OCI-LY3 (cell line): ENCODE results near the gene ZNF141.

Source experiments
- EZH2phosphoT487 ChIP-seq: fragments of 200-600 bp; shearing (Covaris generic); IDR thresholded peaks from 2 replicates; pipeline ENCODE4 v1.6.1; 2018; ENCODE audit warnings: antibody characterized with exemption, mixed run types, low read depth
- TF ChIP-seq, protein P1 (sequence below): fragments of 200-600, 300-600 bp; sonication (generic); IDR thresholded peaks from 2 replicates; pipeline ENCODE4 v1.5.1; 2014; ENCODE audit warnings: antibody characterized with exemption, low read length, low read depth

DNA sequence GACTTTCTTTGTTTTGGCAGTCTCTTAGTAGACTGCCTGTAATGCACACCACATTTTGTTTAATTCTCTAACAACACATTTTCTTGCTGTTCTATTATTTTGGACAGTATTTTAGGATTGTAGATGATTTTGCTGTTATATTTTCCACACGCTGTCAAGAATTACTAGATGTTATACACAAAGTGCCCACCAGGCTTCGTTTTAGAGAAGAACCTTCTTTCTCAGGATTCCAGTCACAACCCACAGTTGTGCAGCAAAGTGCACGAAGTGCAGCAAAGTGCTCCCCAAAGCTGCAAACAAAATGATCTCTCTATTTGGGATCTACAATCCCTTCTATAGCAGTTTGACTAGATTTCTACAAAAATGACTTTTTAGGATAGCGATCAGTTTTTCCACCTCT, 2.4 kb downstream of the ZNF141 start:
- TF ChIP-seq, protein P1, sequence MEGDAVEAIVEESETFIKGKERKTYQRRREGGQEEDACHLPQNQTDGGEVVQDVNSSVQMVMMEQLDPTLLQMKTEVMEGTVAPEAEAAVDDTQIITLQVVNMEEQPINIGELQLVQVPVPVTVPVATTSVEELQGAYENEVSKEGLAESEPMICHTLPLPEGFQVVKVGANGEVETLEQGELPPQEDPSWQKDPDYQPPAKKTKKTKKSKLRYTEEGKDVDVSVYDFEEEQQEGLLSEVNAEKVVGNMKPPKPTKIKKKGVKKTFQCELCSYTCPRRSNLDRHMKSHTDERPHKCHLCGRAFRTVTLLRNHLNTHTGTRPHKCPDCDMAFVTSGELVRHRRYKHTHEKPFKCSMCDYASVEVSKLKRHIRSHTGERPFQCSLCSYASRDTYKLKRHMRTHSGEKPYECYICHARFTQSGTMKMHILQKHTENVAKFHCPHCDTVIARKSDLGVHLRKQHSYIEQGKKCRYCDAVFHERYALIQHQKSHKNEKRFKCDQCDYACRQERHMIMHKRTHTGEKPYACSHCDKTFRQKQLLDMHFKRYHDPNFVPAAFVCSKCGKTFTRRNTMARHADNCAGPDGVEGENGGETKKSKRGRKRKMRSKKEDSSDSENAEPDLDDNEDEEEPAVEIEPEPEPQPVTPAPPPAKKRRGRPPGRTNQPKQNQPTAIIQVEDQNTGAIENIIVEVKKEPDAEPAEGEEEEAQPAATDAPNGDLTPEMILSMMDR: no peak
- no peak for TF ChIP-seq EZH2phosphoT487
